Measurements from ENCODE around the gene ZNF219. TPM values are rescaled to one million over a fixed set of nuclear protein-coding genes. Genes with fewer than 3 reads are reported as not detected.

Gene ZNF219
- total RNA-seq, 1 experiment from 2014 or later, result 6.0 TPM

DNA sequence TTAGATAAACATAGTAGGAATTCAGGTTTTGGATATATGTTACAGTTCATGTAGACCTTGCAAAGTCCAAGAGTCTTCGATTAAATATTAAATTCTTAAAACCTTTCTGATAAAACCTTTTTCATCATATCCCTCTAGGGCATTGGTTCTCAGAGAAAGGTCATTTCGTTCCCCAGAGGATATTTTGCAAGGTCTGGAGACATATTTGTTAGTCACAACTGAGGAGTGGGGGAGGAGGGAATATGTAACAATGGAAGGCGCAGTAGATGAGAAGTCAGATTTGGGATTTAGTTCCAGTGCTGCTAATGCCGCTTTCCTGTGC is 7.7 kb upstream of the ZNF219 start:
- CTCF ChIA-PET, result no interaction called here
- no peak for DNase-seq
- POLR2A ChIA-PET (ENCODE audit: unreplicated experiment), result no interaction called here
- peak overlapping the region; percentile 82 for H2AFZ ChIP-seq (ENCODE audit: low read length)
- H3K27me3 ChIP-seq (ENCODE audit: low read length), result no peaks in the 10 kb centered on the region
- no peaks in the 10 kb centered on the region for H3K9me3 ChIP-seq (ENCODE audit: low read length)
- peaks cover 39% of the 10 kb centered on the region for H3K4me1 ChIP-seq (ENCODE audit: insufficient read depth, low read length)
- intact Hi-C loops (cut with micrococcal nuclease), result no loop called here
- no peak overlapping the region for H3K4me2 ChIP-seq (ENCODE audit: low read length)
- H3F3A ChIP-seq (ENCODE audit: low read length, unreplicated experiment), result no peaks in the 10 kb centered on the region
- no peaks in the 10 kb centered on the region for H4K20me1 ChIP-seq (ENCODE audit: low read length)
- no peak overlapping the region for H3K9ac ChIP-seq (ENCODE audit: low read length)
- H3K36me3 ChIP-seq (ENCODE audit: low read depth, low read length), result no peaks in the 10 kb centered on the region
- no peaks in the 10 kb centered on the region for H3K79me2 ChIP-seq (ENCODE audit: low read length)
- no peak overlapping the region for H3K27ac ChIP-seq (ENCODE audit: low read length)
- TF ChIP-seq EZH2phosphoT487 (IDR thresholded peaks at IDR 0.05; ENCODE audit: borderline replicate concordance, low read length), result no peak
- TF ChIP-seq EZH2 (IDR thresholded peaks at IDR 0.05; ENCODE audit: low read length, unreplicated experiment), result no peak
- TF ChIP-seq, protein P1, sequence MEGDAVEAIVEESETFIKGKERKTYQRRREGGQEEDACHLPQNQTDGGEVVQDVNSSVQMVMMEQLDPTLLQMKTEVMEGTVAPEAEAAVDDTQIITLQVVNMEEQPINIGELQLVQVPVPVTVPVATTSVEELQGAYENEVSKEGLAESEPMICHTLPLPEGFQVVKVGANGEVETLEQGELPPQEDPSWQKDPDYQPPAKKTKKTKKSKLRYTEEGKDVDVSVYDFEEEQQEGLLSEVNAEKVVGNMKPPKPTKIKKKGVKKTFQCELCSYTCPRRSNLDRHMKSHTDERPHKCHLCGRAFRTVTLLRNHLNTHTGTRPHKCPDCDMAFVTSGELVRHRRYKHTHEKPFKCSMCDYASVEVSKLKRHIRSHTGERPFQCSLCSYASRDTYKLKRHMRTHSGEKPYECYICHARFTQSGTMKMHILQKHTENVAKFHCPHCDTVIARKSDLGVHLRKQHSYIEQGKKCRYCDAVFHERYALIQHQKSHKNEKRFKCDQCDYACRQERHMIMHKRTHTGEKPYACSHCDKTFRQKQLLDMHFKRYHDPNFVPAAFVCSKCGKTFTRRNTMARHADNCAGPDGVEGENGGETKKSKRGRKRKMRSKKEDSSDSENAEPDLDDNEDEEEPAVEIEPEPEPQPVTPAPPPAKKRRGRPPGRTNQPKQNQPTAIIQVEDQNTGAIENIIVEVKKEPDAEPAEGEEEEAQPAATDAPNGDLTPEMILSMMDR (conservative IDR thresholded peaks at IDR 0.05; ENCODE audit: low read depth, low read length), result no peak
- no peak for ATAC-seq
- no peak overlapping the region for H3K4me3 ChIP-seq (ENCODE audit: low read length)
- H3K9me2 ChIP-seq (replicated peaks; ENCODE audit: low read length), result no peaks in the 10 kb centered on the region
- no TSS peak for BruUV-seq (replicated peaks)

DNA sequence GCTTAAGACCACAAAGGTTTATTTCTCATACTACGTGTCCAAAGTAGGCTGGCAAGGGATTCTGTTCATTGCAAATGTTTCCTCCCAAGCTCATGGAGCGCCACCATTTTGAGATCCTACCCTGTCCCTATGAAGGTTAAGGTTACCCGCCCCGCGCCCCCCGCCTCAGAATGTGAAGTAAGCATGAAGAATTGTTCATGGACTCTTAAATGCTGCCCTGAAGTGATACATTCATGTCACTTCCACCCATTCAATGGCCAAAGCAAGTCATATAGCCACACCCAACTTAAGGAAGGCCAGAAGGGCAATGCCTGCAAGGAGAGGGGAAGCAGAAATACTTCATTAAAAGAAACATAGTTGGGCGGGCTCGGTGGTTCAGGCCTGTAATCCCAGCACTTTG is 6.6 kb upstream of the ZNF219 start:
- Histone ChIP-seq H3K27me3 (ENCODE audit: low read length) (no peaks in the 10 kb centered on the region), H3K9me2 (replicated peaks; ENCODE audit: low read length) (no peaks in the 10 kb centered on the region), H3F3A (ENCODE audit: low read length, unreplicated experiment) (no peaks in the 10 kb centered on the region), H4K20me1 (ENCODE audit: low read length) (no peaks in the 10 kb centered on the region), H3K9me3 (ENCODE audit: low read length) (no peaks in the 10 kb centered on the region), H3K4me3 (ENCODE audit: low read length) (no peak overlapping the region), H3K9ac (ENCODE audit: low read length) (no peak overlapping the region), H2AFZ (ENCODE audit: low read length) (no peak overlapping the region), H3K4me2 (ENCODE audit: low read length) (peak overlapping the region; percentile 85; the same call in 1 of the 2 replicates), H3K36me3 (ENCODE audit: low read depth, low read length) (no peaks in the 10 kb centered on the region), H3K4me1 (ENCODE audit: insufficient read depth, low read length) (peaks cover 39% of the 10 kb centered on the region), H3K79me2 (ENCODE audit: low read length) (no peaks in the 10 kb centered on the region), H3K27ac (ENCODE audit: low read length) (no peak overlapping the region)
- ATAC-seq, result no peak
- TF ChIP-seq, protein P1 (conservative IDR thresholded peaks at IDR 0.05; ENCODE audit: low read depth, low read length), result no peak
- no peak for TF ChIP-seq EZH2 (IDR thresholded peaks at IDR 0.05; ENCODE audit: low read length, unreplicated experiment)
- no peak for TF ChIP-seq EZH2phosphoT487 (IDR thresholded peaks at IDR 0.05; ENCODE audit: borderline replicate concordance, low read length)
- ChIA-PET CTCF (interaction anchor here (1.2 to 2.2 kb wide), 5 partner anchors 13 to 90 kb away, joined by 4 to 34 read pairs (median 8); partner anchors contain the start of gene ARHGEF40), POLR2A (ENCODE audit: unreplicated experiment) (no interaction called here)
- DNase-seq, result no peak
- intact Hi-C loops (cut with micrococcal nuclease), result no loop called here
- no TSS peak for BruUV-seq (replicated peaks)

DNA sequence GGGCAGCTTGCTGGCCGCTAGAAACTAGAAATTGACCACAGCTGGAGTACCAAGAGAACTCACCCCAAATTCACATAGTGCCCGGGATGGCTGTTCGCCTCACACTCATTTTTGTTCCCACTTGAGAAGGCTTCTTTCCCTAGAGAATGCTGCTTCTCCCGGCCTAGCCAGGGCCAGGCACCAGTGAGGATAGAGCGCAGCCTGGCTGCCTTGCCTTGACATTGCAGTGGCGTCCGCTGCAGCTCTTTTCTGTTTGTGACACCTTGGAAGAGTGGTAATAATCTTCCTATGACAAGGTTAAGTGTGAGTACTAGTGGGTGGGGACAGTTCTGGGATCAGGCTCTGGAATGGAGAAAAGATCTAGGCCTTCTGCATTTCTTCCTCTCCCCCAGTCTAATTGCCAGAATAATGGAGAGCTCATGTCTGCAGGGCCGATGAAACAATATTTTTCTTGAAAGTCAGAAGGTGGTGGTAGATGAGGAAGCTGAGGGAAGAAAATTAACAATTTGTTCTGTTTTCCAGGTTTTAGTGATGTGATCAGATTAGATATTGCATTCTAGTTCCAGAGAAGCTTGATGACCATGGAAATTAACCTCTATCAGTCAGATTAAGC is 6.1 kb upstream of the ZNF219 start:
- CTCF ChIA-PET, result interaction anchor here (0.6 to 2.2 kb wide), 8 partner anchors 9 to 880 kb away, joined by 3 to 34 read pairs (median 6); partner anchors contain the start of gene ARHGEF40
- no TSS peak for BruUV-seq (replicated peaks)
- peak overlapping the region; percentile 92 for H2AFZ ChIP-seq (ENCODE audit: low read length)

More for the DNA sequence above, 6.1 kb upstream of the ZNF219 start:
- Histone ChIP-seq H3K4me1 (ENCODE audit: insufficient read depth, low read length) (peaks cover 42% of the 10 kb centered on the region), H3K9me2 (replicated peaks; ENCODE audit: low read length) (no peaks in the 10 kb centered on the region), H3K27me3 (ENCODE audit: low read length) (no peaks in the 10 kb centered on the region), H3K9me3 (ENCODE audit: low read length) (no peaks in the 10 kb centered on the region), H4K20me1 (ENCODE audit: low read length) (no peaks in the 10 kb centered on the region), H3K36me3 (ENCODE audit: low read depth, low read length) (no peaks in the 10 kb centered on the region), H3K79me2 (ENCODE audit: low read length) (no peaks in the 10 kb centered on the region), H3K27ac (ENCODE audit: low read length) (peak overlapping the region; percentile 80), H3K4me3 (ENCODE audit: low read length) (peak overlapping the region; percentile 69), H3F3A (ENCODE audit: low read length, unreplicated experiment) (no peaks in the 10 kb centered on the region), H3K9ac (ENCODE audit: low read length) (peak overlapping the region; percentile 97), H3K4me2 (ENCODE audit: low read length) (peak overlapping the region; percentile 85)
- intact Hi-C loops (cut with micrococcal nuclease), result loop anchor here (1.0 kb wide), 1 partner anchor 36 kb away; no protein-coding TSS in a partner anchor
- DNase-seq, result peak; percentile 71
- POLR2A ChIA-PET (ENCODE audit: unreplicated experiment), result interaction anchor here (0.6 kb wide), 1 partner anchor 755 kb away, joined by 4 read pairs; no protein-coding TSS in a partner anchor
- peak; percentile 52 for ATAC-seq
- TF ChIP-seq, protein P1 (conservative IDR thresholded peaks at IDR 0.05; ENCODE audit: low read depth, low read length), result peak; percentile 89
- TF ChIP-seq EZH2phosphoT487 (IDR thresholded peaks at IDR 0.05; ENCODE audit: borderline replicate concordance, low read length) (no peak), EZH2 (IDR thresholded peaks at IDR 0.05; ENCODE audit: low read length, unreplicated experiment) (no peak)
